Progenitor cell of endocrine pancreas (in vitro differentiated cells): ENCODE data around the gene ZNF697. TPM values are rescaled to one million over a fixed set of nuclear protein-coding genes. Genes with fewer than 3 reads are reported as not detected.

Experiments
- DNase-seq: peaks from one replicate; pipeline ENCODE4 v3.0.0; 2021; ENCODE audit warnings: low spot score; ENCODE audit not compliant: unreplicated experiment
- H3K27ac Mint-ChIP-seq: 2 replicates; pipeline ENCODE4 v1.8.0; 2021; ENCODE audit warnings: mild to moderate bottlenecking, moderate library complexity, mixed read lengths
- H3K27me3 Mint-ChIP-seq: 2 replicates; pipeline ENCODE4 v1.8.0; 2021; ENCODE audit warnings: mixed read lengths
- H3K36me3 Mint-ChIP-seq: 2 replicates; pipeline ENCODE4 v1.8.0; 2022; ENCODE audit warnings: mixed read lengths; ENCODE audit not compliant: insufficient read depth
- H3K4me1 Mint-ChIP-seq: 2 replicates; pipeline ENCODE4 v1.8.0; 2021; ENCODE audit warnings: low read depth, mixed read lengths
- H3K4me3 Mint-ChIP-seq: 2 replicates; pipeline ENCODE4 v1.8.0; 2021; ENCODE audit warnings: low read depth, mild to moderate bottlenecking, moderate library complexity, mixed read lengths
- H3K9me3 Mint-ChIP-seq: 2 replicates; pipeline ENCODE4 v1.8.0; 2021; ENCODE audit warnings: low read depth, mixed read lengths
- total RNA-seq: library from RNA; stranded (reverse); gene quantifications from 2 replicates; pipeline ENCODE4 v1.2.1, GENCODE V29; 2021
- TF ChIP-seq, protein P1 (sequence below): fragments of 200-600 bp; sonication (generic); IDR thresholded peaks from one replicate; pipeline ENCODE4 v1.5.0; 2021; ENCODE audit warnings: antibody characterized with exemption, mild to moderate bottlenecking; ENCODE audit not compliant: unreplicated experiment

ZNF697 gene
- total RNA-seq, 1 donor from 2014 or later = 22.3 TPM

DNA sequence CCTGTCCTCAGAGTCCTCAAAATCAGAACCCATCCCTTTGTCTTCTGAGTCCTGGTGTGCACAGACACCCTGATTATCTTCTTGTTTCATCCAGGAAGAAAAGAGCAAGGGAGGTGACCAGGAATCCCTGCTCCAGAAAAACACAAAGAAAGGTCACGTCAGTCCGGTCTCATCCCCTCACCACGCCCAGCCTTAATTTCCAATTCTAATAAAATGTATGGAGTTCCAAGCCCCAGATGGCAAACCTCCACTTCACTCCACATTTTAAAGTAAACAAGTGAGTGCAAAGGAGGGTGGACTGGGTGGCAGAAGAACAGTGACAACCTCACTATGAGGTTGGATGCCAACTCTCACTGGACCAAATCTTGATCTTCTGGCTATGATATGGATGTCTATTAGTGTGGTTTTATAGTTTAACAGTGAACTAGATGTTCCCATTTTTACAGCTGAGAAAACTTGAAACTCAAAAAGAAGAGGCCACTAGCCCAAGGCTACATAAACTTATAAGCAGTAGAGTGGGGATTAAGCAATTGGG, 22.0 kb downstream of the ZNF697 start:
- Mint-ChIP-seq H3K36me3 (peaks cover 25% of the 10 kb centered on the region), H3K9me3 (no peaks in the 10 kb centered on the region), H3K4me3 (no peak overlapping the region), H3K27ac (no peak overlapping the region), H3K4me1 (peaks cover 31% of the 10 kb centered on the region), H3K27me3 (no peaks in the 10 kb centered on the region)
- no peak for DNase-seq
- TF ChIP-seq, protein P1, sequence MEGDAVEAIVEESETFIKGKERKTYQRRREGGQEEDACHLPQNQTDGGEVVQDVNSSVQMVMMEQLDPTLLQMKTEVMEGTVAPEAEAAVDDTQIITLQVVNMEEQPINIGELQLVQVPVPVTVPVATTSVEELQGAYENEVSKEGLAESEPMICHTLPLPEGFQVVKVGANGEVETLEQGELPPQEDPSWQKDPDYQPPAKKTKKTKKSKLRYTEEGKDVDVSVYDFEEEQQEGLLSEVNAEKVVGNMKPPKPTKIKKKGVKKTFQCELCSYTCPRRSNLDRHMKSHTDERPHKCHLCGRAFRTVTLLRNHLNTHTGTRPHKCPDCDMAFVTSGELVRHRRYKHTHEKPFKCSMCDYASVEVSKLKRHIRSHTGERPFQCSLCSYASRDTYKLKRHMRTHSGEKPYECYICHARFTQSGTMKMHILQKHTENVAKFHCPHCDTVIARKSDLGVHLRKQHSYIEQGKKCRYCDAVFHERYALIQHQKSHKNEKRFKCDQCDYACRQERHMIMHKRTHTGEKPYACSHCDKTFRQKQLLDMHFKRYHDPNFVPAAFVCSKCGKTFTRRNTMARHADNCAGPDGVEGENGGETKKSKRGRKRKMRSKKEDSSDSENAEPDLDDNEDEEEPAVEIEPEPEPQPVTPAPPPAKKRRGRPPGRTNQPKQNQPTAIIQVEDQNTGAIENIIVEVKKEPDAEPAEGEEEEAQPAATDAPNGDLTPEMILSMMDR = no peak

DNA sequence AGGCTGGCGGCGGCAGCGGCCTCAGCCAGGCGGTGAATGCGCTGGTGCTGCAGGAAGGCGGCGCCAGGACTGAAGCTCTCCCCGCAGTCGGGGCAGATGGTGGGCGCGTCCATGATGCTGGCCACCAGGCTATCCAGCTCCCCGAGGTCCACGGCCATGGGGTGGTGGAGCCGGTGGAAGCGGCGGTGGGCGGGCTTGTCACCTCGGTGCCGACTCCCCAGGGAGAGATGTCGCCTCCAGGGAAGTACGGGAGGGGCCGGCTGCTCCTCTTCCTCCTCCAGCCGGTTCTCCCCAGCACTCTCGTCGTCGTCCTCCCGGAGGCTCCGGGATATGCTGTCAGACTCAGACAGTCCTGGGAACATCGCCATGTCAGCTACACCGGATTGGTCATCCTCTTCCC, 24.4 kb downstream of the ZNF697 start:
- Mint-ChIP-seq H3K27me3 (no peaks in the 10 kb centered on the region), H3K27ac (no peak overlapping the region)

DNA sequence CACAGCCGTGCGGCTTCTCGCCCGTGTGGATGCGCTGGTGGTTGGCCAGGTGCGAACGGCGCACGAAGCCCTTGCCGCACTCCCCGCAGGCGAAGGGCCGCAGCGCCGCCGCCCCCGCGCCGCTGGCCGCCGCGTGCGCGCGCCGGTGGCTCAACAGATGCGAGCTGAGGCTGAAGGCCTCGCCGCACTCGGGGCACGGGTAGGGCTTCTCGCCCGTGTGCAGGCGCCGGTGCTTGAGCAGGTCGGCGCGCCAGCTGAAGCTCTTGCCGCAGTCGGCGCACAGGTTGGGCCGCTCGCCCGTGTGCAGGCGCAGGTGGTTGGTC, 24.9 kb downstream of the ZNF697 start:
- Mint-ChIP-seq H3K9me3 (no peaks in the 10 kb centered on the region), H3K4me1 (peaks cover 12% of the 10 kb centered on the region), H3K4me3 (no peak overlapping the region), H3K27ac (no peak overlapping the region), H3K27me3 (no peaks in the 10 kb centered on the region), H3K36me3 (peaks cover 27% of the 10 kb centered on the region)
- TF ChIP-seq, protein P1 = no peak
- DNase-seq = no peak

More for the DNA sequence above, 24.4 kb downstream of the ZNF697 start:
- no peaks in the 10 kb centered on the region for H3K9me3 Mint-ChIP-seq
- DNase-seq = no peak
- peaks cover 27% of the 10 kb centered on the region for H3K36me3 Mint-ChIP-seq
- H3K4me3 Mint-ChIP-seq = no peak overlapping the region
- TF ChIP-seq, protein P1 = no peak
- peaks cover 17% of the 10 kb centered on the region for H3K4me1 Mint-ChIP-seq

DNA sequence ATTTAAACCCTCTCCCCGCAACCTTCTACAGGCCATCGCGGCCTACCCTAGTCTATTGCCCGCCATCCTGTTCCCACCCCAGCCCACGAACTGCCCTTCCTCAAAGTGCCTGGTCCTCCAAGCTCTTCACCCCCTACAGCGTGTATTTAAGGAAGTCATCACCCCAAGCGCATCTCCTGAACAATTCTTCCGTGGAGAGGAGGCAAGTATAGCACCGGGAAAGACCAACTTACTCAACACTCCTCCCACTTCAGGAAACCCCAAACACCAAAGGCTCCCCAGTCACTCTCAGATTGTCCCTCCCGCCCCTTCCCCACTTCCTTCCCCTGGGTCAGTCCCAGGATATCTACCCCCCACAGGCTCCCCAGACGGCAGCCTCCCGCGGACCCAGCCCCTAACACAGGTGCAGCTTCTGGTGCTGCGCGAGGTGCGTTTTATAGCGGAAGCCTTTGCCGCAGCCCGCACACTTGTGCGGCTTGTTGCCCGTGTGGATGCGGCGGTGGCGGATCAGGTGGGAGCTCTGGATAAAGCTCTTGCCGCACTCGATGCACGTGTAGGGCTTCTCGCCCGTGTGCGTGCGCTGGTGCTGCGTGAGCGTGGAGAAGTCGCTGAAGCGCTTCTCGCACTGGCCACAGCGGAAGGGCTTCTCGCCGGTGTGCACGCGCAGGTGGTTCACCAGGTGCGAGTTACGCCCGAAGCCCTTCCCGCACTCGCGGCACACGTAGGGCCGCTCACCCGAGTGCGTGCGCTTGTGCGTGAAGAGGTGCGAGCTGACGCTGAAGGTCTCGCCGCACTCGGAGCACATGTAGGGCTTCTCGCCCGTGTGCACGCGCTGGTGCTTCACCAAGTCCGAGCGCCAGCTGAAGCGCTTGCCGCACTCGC, 25.5 kb downstream of the ZNF697 start:
- no peak for DNase-seq
- TF ChIP-seq, protein P1 = no peak
- H3K9me3 Mint-ChIP-seq = no peaks in the 10 kb centered on the region
- H3K27me3 Mint-ChIP-seq = no peaks in the 10 kb centered on the region
- no peak overlapping the region for H3K27ac Mint-ChIP-seq
- peaks cover 6% of the 10 kb centered on the region for H3K4me1 Mint-ChIP-seq
- H3K36me3 Mint-ChIP-seq = peaks cover 27% of the 10 kb centered on the region
- H3K4me3 Mint-ChIP-seq = no peak overlapping the region

DNA sequence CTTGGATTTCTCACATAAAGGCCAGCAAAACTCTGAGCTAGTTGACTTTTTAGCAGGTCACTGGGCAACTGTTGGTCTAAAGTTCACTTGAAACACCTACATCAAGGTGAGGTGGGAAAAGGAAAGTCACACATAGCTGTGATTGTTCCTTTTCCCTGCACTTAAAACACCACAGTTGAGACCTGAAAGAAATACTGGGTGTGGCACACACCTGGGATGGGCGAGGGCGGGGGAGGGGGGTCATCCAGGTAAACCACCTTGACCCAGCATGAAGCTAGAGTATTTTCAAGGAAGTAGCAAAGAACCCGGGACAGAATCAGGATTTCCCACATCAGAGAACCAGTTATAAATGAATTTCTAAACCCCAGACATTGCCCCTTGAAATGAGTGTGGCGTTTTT, 26.4 kb downstream of the ZNF697 start:
- TF ChIP-seq, protein P1 = no peak
- no peaks in the 10 kb centered on the region for H3K4me1 Mint-ChIP-seq
- H3K36me3 Mint-ChIP-seq = peaks cover 27% of the 10 kb centered on the region
- DNase-seq = no peak
- no peak overlapping the region for H3K27ac Mint-ChIP-seq
- no peaks in the 10 kb centered on the region for H3K9me3 Mint-ChIP-seq
- H3K27me3 Mint-ChIP-seq = no peaks in the 10 kb centered on the region
- no peak overlapping the region for H3K4me3 Mint-ChIP-seq
